Astrocyte (in vitro differentiated cells and primary cell): ENCODE data around the gene FSTL4.

ENCODE experiments used
- EZH2 ChIP-seq: IDR thresholded peaks from 2 replicates; pipeline ENCODE4 v1.6.1; 2012; ENCODE audit warnings: mild to moderate bottlenecking, low read length, inconsistent platforms; ENCODE audit not compliant: insufficient read depth
- TF ChIP-seq, protein P1 (sequence below): IDR thresholded peaks from 2 replicates; pipeline ENCODE4 v1.5.1; 2011; ENCODE audit warnings: low read depth, mild to moderate bottlenecking, inconsistent platforms, low read length, moderate library complexity; ENCODE audit not compliant: insufficient read depth

DNA sequence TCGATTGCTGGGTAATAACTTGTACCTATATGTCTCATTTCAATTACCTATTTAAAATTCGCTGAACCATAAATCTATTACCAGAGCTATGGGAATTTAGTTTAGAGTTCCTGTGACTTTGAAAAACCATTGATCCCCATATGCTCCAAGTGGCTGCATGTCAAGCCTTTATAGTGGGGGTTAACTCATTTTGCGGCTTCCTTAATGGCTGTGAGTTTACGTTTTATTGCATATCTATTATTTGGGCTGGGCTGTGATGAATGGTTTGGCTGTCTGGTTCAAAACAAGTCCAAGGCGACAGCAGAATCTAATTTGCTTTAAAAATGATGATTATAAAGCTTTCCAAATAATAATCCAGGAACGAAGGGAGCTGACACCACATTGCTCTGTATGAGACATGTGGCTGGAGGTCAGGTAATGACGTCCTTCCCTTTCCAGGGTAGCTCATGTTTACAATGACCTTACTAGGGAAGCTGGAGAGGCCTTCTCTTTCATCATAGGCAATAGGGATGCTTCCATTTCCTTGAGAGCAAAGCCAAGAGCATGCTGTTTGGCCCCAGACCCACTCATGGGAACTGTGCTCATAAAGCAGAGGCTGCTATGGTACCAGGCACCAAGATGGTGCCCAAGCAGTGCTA lies 302.2 kb downstream of the FSTL4 start:
- TF ChIP-seq, protein P1, sequence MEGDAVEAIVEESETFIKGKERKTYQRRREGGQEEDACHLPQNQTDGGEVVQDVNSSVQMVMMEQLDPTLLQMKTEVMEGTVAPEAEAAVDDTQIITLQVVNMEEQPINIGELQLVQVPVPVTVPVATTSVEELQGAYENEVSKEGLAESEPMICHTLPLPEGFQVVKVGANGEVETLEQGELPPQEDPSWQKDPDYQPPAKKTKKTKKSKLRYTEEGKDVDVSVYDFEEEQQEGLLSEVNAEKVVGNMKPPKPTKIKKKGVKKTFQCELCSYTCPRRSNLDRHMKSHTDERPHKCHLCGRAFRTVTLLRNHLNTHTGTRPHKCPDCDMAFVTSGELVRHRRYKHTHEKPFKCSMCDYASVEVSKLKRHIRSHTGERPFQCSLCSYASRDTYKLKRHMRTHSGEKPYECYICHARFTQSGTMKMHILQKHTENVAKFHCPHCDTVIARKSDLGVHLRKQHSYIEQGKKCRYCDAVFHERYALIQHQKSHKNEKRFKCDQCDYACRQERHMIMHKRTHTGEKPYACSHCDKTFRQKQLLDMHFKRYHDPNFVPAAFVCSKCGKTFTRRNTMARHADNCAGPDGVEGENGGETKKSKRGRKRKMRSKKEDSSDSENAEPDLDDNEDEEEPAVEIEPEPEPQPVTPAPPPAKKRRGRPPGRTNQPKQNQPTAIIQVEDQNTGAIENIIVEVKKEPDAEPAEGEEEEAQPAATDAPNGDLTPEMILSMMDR, result no peak
- no peak for TF ChIP-seq EZH2
